Loucy (cell line): Measurements from ENCODE around the gene EDIL3.

Experiments used
- H2AFZ ChIP-seq: fragments of 200-600 bp; sonication (generic); 2 replicates; pipeline ENCODE4 v1.6.0; 2016; ENCODE audit warnings: antibody characterized with exemption, mild to moderate bottlenecking, low read length, moderate library complexity
- H3F3A ChIP-seq: fragments of 200-600 bp; 2 replicates; pipeline ENCODE4 v1.6.0; 2016; ENCODE audit warnings: antibody characterized with exemption, low read depth, mild to moderate bottlenecking
- H3K27me3 ChIP-seq: fragments of 200-600 bp; sonication (generic); 2 replicates; pipeline ENCODE4 v1.6.1; 2014; ENCODE audit warnings: low read length, mild to moderate bottlenecking; ENCODE audit not compliant: insufficient read depth, poor library complexity, severe bottlenecking
- H3K36me3 ChIP-seq: fragments of 200-600 bp; sonication (generic); 2 replicates; pipeline ENCODE4 v1.6.1; 2016; ENCODE audit warnings: low read length; ENCODE audit not compliant: insufficient read depth
- H3K4me1 ChIP-seq: fragments of 200-600 bp; sonication (generic); 2 replicates; pipeline ENCODE4 v1.5.1; 2014; ENCODE audit warnings: low read length, mild to moderate bottlenecking; ENCODE audit not compliant: insufficient read depth, poor library complexity, severe bottlenecking
- H3K4me2 ChIP-seq: fragments of 200-600 bp; sonication (generic); 2 replicates; pipeline ENCODE4 v1.6.0; 2014; ENCODE audit warnings: antibody characterized with exemption, low read length, low read depth, mild to moderate bottlenecking; ENCODE audit not compliant: poor library complexity, severe bottlenecking
- H3K4me3 ChIP-seq: fragments of 200-600 bp; sonication (generic); 2 replicates; pipeline ENCODE4 v1.5.1; 2014; ENCODE audit warnings: low read length, mild to moderate bottlenecking, mixed read lengths; ENCODE audit not compliant: poor library complexity, severe bottlenecking
- H3K79me2 ChIP-seq: fragments of 200-600 bp; sonication (generic); 2 replicates; pipeline ENCODE4 v1.6.1; 2014; ENCODE audit warnings: low read length; ENCODE audit not compliant: insufficient read depth
- H3K9ac ChIP-seq: fragments of 200-600 bp; sonication (generic); 2 replicates; pipeline ENCODE4 v1.6.0; 2014; ENCODE audit warnings: mild to moderate bottlenecking, low read depth, low read length, moderate library complexity; ENCODE audit not compliant: poor library complexity, severe bottlenecking
- H3K9me2 ChIP-seq: fragments of 200-600 bp; sonication (generic); replicated peaks from 2 replicates; pipeline ENCODE4 v1.6.1; 2016; ENCODE audit warnings: low read depth, low read length, mixed read lengths
- H3K9me3 ChIP-seq: fragments of 200-600 bp; sonication (generic); 2 replicates; pipeline ENCODE4 v1.6.1; 2014; ENCODE audit warnings: mild to moderate bottlenecking, antibody characterized with exemption, low read length, low read depth; ENCODE audit not compliant: insufficient read depth
- H4K20me1 ChIP-seq: fragments of 200-600 bp; sonication (generic); 2 replicates; pipeline ENCODE4 v1.6.0; 2014; ENCODE audit warnings: antibody characterized with exemption, low read length, mild to moderate bottlenecking; ENCODE audit not compliant: insufficient read depth, poor library complexity, severe bottlenecking
- CTCF ChIP-seq: fragments of 200-600 bp; sonication (generic); conservative IDR thresholded peaks from 2 replicates; pipeline ENCODE4 v1.5.1; 2014; ENCODE audit warnings: mild to moderate bottlenecking, antibody characterized with exemption, low read length
- EZH2phosphoT487 ChIP-seq: fragments of 200-600 bp; IDR thresholded peaks from 2 replicates; pipeline ENCODE4 v1.6.1; 2018; ENCODE audit warnings: antibody characterized with exemption, mild to moderate bottlenecking, moderate library complexity, borderline replicate concordance

EDIL3 gene

GRCh38 chr5:83972236-83972635 is 412.4 kb downstream of the EDIL3 start:
- H3K79me2 ChIP-seq: no peaks in the 10 kb centered on the region
- no peaks in the 10 kb centered on the region for H3K9me3 ChIP-seq
- H3K27me3 ChIP-seq: no peaks in the 10 kb centered on the region
- no peaks in the 10 kb centered on the region for H4K20me1 ChIP-seq
- no peaks in the 10 kb centered on the region for H3K36me3 ChIP-seq
- H3K4me1 ChIP-seq: no peaks in the 10 kb centered on the region
- H3F3A ChIP-seq: no peaks in the 10 kb centered on the region
- no peak overlapping the region for H3K4me3 ChIP-seq
- H2AFZ ChIP-seq: no peak overlapping the region
- no peak overlapping the region for H3K4me2 ChIP-seq
- no peak overlapping the region for H3K9ac ChIP-seq
- H3K9me2 ChIP-seq: no peaks in the 10 kb centered on the region
- TF ChIP-seq CTCF (no peak), EZH2phosphoT487 (no peak)

- no peak overlapping the region for H3K4me3 ChIP-seq
- H2AFZ ChIP-seq: peak overlapping the region; percentile 19; the same call in 1 of the 2 replicates
- no peak overlapping the region for H3K9ac ChIP-seq
- H3K27me3 ChIP-seq: no peaks in the 10 kb centered on the region
- no peaks in the 10 kb centered on the region for H4K20me1 ChIP-seq
- TF ChIP-seq EZH2phosphoT487 (no peak), CTCF (no peak)
- no peaks in the 10 kb centered on the region for H3K9me2 ChIP-seq
- H3K36me3 ChIP-seq: no peaks in the 10 kb centered on the region
- peaks cover 31% of the 10 kb centered on the region for H3K4me1 ChIP-seq
- H3K9me3 ChIP-seq: no peaks in the 10 kb centered on the region
- H3K79me2 ChIP-seq: no peaks in the 10 kb centered on the region
- no peaks in the 10 kb centered on the region for H3F3A ChIP-seq
- no peak overlapping the region for H3K4me2 ChIP-seq
Measured at GRCh38 chr5:83967417-83967816, 417.3 kb downstream of the EDIL3 start.

- Histone ChIP-seq H3K9me3 (no peaks in the 10 kb centered on the region), H3F3A (no peaks in the 10 kb centered on the region), H4K20me1 (no peaks in the 10 kb centered on the region), H3K36me3 (no peaks in the 10 kb centered on the region), H3K4me1 (peaks cover 36% of the 10 kb centered on the region), H3K4me3 (no peak overlapping the region), H2AFZ (peak overlapping the region; percentile 36; the same call in 1 of the 2 replicates), H3K27me3 (no peaks in the 10 kb centered on the region), H3K79me2 (no peaks in the 10 kb centered on the region), H3K9me2 (no peaks in the 10 kb centered on the region), H3K9ac (no peak overlapping the region), H3K4me2 (peak overlapping the region; percentile 33)
- TF ChIP-seq CTCF (no peak), EZH2phosphoT487 (no peak)
Measured at GRCh38 chr5:83965441-83965840, 419.2 kb downstream of the EDIL3 start.
